ENCODE measurements around the gene HOOK1.

DNA sequence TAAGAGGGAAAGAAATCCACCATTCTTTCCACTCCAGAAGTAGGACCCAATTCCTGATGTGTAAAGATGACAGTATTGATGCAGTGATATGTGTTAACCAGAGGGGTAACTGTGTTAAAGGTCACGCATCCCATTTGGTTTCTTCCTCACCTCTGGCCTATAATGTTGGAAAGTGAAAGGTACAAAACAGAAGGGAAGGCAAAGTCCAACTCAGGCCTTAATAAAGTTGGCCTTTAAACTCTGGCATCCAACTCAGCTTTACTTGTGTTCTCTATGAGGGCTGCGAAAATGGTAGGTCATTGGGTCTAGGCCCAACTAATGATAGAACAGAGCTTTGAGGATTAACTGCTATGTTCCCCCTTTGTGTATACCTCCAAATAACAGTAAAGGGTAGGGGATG, 93.9 kb downstream of the HOOK1 start:
- TF ChIP-seq, protein P1, sequence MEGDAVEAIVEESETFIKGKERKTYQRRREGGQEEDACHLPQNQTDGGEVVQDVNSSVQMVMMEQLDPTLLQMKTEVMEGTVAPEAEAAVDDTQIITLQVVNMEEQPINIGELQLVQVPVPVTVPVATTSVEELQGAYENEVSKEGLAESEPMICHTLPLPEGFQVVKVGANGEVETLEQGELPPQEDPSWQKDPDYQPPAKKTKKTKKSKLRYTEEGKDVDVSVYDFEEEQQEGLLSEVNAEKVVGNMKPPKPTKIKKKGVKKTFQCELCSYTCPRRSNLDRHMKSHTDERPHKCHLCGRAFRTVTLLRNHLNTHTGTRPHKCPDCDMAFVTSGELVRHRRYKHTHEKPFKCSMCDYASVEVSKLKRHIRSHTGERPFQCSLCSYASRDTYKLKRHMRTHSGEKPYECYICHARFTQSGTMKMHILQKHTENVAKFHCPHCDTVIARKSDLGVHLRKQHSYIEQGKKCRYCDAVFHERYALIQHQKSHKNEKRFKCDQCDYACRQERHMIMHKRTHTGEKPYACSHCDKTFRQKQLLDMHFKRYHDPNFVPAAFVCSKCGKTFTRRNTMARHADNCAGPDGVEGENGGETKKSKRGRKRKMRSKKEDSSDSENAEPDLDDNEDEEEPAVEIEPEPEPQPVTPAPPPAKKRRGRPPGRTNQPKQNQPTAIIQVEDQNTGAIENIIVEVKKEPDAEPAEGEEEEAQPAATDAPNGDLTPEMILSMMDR (optimal IDR thresholded peaks at IDR 0.05 in 1 of 3, IDR thresholded peaks at IDR 0.05 in 1 of 3, conservative IDR thresholded peaks at IDR 0.05 in 1 of 3; ENCODE audit: extremely low read depth in 1 of 3, insufficient read depth in 2 of 3, low read length in 3 of 3), result no peak
- no peak for TF ChIP-seq EZH2 (IDR thresholded peaks at IDR 0.05; ENCODE audit: low read length)

Data from keratinocyte (primary cell).